Hepatocyte (in vitro differentiated cells): ENCODE results near the gene ANGPTL8.

ENCODE experiments used
- EZH2 ChIP-seq: fragments of 200-600 bp; sonication (generic); IDR thresholded peaks from 2 replicates; pipeline ENCODE4 v1.6.1; 2016; ENCODE audit warnings: antibody characterized with exemption, mild to moderate bottlenecking, borderline replicate concordance
- EZH2phosphoT487 ChIP-seq: fragments of 200-600 bp; sonication (generic); IDR thresholded peaks from one replicate; pipeline ENCODE4 v1.6.1; 2018; ENCODE audit warnings: antibody characterized with exemption, mild to moderate bottlenecking, low read depth, moderate library complexity; ENCODE audit not compliant: unreplicated experiment, severe bottlenecking
- TF ChIP-seq, protein P1 (sequence below): fragments of 200-600 bp; sonication (generic); IDR thresholded peaks from 2 replicates; pipeline ENCODE4 v1.5.1; 2016; ENCODE audit warnings: antibody characterized with exemption, mild to moderate bottlenecking; ENCODE audit not compliant: poor library complexity

DNA sequence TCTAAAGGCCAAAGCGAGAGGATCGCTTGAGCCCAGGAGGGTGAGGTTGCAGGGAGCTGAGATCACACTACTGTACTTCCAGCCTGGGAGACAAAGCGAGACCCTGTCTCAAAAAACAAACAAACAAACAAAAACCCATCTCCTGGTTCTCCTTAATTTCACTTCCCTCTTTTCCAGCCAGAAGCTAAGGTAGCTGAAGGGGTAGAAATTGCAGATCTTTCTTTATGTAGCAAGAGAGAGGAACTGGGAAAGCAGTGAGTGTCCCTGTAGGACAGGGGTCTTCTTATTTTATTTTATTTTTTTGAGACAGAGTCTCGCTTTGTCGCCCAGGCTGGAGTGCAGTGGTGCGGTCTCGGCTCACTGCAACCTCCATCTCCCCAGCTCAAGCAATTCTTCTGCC, 52.0 kb downstream of the ANGPTL8 start:
- TF ChIP-seq, protein P1, sequence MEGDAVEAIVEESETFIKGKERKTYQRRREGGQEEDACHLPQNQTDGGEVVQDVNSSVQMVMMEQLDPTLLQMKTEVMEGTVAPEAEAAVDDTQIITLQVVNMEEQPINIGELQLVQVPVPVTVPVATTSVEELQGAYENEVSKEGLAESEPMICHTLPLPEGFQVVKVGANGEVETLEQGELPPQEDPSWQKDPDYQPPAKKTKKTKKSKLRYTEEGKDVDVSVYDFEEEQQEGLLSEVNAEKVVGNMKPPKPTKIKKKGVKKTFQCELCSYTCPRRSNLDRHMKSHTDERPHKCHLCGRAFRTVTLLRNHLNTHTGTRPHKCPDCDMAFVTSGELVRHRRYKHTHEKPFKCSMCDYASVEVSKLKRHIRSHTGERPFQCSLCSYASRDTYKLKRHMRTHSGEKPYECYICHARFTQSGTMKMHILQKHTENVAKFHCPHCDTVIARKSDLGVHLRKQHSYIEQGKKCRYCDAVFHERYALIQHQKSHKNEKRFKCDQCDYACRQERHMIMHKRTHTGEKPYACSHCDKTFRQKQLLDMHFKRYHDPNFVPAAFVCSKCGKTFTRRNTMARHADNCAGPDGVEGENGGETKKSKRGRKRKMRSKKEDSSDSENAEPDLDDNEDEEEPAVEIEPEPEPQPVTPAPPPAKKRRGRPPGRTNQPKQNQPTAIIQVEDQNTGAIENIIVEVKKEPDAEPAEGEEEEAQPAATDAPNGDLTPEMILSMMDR, result no peak
- TF ChIP-seq EZH2 (no peak), EZH2phosphoT487 (no peak)
